HG03521 (cell line): ENCODE data around the gene SLAMF1.
A peak's percentile ranks its signal among the peaks of the same experiment; 100 is the strongest.
"Not testable (repeated sequence)": the region's sequence is repeated elsewhere in the genome, so short reads cannot be mapped to it uniquely, and the experiment has no call there.

Experiments
- ATAC-seq: cut with Tn5 transposase; IDR thresholded peaks from one replicate; pipeline ENCODE4 v1.9.1; 2021; ENCODE audit warnings: mild to moderate bottlenecking, moderate library complexity; ENCODE audit not compliant: unreplicated experiment

The SLAMF1 gene, protein sequence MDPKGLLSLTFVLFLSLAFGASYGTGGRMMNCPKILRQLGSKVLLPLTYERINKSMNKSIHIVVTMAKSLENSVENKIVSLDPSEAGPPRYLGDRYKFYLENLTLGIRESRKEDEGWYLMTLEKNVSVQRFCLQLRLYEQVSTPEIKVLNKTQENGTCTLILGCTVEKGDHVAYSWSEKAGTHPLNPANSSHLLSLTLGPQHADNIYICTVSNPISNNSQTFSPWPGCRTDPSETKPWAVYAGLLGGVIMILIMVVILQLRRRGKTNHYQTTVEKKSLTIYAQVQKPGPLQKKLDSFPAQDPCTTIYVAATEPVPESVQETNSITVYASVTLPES

DNA sequence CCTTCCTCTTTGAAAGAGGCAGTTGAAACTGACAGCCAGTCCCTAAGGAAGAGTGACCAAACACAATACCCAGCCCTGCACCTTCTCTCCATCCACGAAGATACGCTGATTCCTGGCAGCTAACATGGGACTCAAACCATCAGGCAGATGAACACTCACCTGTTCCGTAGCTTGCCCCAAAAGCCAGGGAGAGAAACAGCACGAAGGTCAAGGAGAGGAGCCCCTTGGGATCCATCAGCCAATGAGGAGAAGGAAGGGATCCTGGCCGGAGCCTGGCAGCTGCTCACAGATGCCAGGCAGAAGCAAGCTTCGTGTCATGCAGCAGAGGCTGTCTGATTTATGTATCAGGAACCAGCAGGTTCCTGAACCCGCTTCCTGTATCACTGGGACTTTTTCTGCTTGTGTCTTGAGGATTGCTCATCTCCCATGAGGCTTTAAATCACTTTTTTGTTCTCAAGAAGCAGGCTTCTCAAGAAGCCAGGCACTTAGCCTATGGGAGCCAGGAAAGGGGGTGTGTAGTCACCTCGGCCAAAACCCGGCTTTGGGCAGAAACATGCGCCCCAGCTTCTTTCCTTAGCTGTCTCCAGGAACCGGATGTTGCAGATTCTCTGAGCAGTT, at the start of gene SLAMF1:
TSS of gene SLAMF1 (minus strand) at position 334 of the 618 bp plus-strand sequence. CDS start at position 235, 99 bp downstream.
- no peak for ATAC-seq

DNA sequence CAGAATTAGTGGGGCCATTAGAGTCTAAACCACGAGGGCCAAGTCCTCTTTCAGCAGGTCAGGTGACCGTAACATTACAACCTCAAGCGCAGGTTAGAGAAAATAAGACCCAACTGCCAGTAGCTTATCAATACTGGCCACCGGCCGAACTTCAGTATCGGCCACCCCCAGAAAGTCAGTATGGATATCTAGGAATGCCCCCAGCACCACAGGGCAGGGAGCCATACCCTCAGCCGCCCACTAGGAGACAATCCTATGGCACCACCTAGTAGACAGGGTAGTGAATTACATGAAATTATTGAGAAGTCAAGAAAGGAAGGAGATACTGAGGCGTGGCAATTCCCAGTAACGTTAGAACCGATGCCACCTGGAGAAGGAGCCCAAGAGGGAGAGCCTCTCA, 45.5 kb upstream of the SLAMF1 start:
- ATAC-seq: not testable (repeated sequence)

GRCh38 chr1:160685266-160685665, 38.4 kb upstream of the SLAMF1 start:
- ATAC-seq: no peak

- no peak for ATAC-seq
Observed at GRCh38 chr1:160682983-160683865, 36.4 kb upstream of the SLAMF1 start.

DNA sequence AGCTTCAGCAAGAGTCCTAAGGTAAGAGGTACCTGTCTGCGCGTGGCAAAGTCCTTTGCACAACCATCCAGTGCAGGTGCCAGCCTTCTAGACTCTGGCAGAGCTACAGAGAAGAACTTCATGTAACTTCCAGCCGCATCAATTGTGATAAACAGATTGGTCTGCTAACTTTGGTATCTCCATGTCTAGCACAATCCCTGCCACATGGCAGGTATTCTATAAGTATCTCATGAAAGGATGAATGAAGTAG, 35.0 kb upstream of the SLAMF1 start:
- ATAC-seq: no peak

- peak; percentile 47 for ATAC-seq
Observed at GRCh38 chr1:160681066-160681890, 34.4 kb upstream of the SLAMF1 start.

- ATAC-seq: no peak
Observed at GRCh38 chr1:160680399-160680798, 33.6 kb upstream of the SLAMF1 start.

- no peak for ATAC-seq
Observed at GRCh38 chr1:160679893-160680292, 33.0 kb upstream of the SLAMF1 start.

DNA sequence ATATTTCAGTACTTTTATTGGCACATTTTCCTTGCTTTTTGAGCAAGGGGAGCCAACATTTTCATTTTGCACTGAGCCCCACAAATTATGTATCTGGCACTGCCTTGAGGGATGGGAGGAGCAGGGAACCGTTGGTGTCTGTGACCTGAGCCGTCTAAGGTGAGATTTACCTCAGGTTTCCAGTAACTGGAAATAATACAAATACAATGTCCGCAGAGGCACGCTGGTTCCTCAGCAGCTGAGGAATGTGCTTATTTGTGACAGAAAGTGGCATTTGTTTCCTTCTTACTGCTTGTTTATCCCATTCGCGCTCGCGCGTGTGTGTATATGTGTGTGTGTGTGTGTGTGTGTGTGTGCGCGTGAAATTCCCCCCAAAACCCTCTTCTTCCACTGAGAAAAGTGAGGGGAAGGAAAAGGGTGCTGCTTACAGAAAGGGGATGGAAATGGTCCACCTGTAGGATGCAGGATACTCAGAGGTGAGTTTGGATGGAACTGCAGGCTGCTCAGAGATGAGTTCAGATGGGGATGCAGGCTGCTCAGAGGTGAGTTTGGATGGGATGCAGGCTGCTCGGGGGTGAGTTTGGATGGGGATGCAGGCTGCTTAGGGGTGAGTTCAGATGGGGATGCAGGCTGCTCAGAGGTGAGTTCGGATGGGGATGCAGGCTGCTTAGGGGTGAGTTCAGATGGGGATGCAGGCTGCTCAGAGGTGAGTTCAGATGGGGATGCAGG, 30.2 kb upstream of the SLAMF1 start:
- no peak for ATAC-seq

- ATAC-seq: peak; percentile 53
Observed at GRCh38 chr1:160675641-160676410, 29.0 kb upstream of the SLAMF1 start.

GRCh38 chr1:160674415-160674814, 27.6 kb upstream of the SLAMF1 start:
- ATAC-seq: no peak

DNA sequence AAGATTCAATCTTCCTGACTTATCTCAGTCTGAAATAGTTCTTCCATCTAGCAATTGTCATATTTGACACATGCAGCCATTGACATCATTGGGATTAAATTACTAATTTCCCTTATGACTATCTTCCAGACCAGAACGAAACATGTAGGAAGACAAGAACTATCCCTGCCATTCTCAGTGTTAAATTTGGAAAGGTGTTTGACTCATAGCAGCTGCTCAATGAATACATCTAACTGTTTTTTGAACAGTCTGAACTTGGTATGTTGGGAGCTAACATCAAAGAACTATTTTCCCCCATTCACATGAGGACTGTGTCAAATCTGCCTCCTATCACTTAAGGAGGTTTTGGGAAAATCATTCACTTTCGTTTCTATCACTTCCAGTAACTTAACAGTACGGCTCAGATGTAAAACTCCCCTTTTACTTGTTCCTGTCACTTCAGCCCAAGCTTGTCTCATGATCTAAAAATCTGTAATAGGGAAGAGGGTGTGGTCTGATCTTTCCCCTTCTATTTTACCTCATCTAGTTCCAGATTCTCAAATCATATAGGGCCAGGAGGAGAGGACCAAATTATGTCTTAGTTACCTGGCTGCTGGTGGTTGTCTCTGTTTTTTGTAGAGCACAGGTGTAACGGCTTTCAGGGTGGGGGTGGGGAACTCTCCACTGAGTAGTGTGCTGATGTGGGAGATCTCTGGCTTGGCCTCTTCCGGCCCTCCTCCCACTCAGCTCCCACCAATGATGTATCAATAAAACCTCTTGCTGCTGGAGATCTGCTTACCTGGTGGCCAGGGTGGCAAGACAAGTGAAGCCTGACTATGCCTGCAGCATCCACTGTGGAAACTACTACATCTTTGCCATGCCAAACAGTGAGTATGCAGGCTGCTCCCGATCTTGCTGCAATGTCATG, 26.2 kb upstream of the SLAMF1 start:
- no peak for ATAC-seq

GRCh38 chr1:160671603-160672517, 25.0 kb upstream of the SLAMF1 start:
- no peak for ATAC-seq

- no peak for ATAC-seq
Observed at GRCh38 chr1:160670701-160671100, 23.9 kb upstream of the SLAMF1 start.

DNA sequence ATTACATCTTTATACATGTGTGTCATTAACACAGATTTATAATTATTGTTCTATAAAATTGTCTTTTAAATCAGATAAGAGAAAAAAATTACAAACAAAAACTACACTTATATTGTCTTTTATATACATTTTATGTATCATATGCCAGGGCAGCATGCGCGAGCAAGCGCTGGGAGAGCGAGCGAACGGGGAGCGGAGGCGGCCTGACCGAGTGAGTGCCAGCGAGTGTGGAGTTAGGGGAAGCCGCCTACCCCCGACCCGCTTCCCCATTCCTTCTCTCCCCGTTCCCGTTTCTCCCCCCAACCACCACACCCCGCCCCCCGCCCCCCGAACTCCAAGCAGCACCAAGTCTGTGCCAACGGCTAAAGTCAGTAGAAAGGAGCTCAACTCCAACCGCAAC, 23.0 kb upstream of the SLAMF1 start:
- no peak for ATAC-seq

GRCh38 chr1:160669276-160669675, 22.4 kb upstream of the SLAMF1 start:
- ATAC-seq: no peak

GRCh38 chr1:160667896-160668295, 21.1 kb upstream of the SLAMF1 start:
- ATAC-seq: no peak

- ATAC-seq: no peak
Observed at GRCh38 chr1:160666079-160666442, 19.2 kb upstream of the SLAMF1 start.
